Hepatocyte (in vitro differentiated cells): ENCODE results near the gene GATC. TPM values are rescaled to one million over a fixed set of nuclear protein-coding genes. Genes with fewer than 3 reads are reported as not detected.

ENCODE experiments used
- DNase-seq: peaks from one replicate; pipeline ENCODE4 v3.0.0-alpha.2; 2016; ENCODE audit warnings: low spot score
- H2AFZ ChIP-seq: fragments of 200-600 bp; sonication (generic); 2 replicates; pipeline ENCODE4 v1.6.0; 2016; ENCODE audit warnings: antibody characterized with exemption, mild to moderate bottlenecking
- H3K27ac ChIP-seq: fragments of 200-600 bp; sonication (generic); 2 replicates; pipeline ENCODE4 v1.5.1; 2016; ENCODE audit warnings: mild to moderate bottlenecking
- H3K27me3 ChIP-seq: fragments of 200-600 bp; sonication (generic); 2 replicates; pipeline ENCODE4 v1.6.1; 2016
- H3K36me3 ChIP-seq: fragments of 200-600 bp; sonication (generic); replicated peaks from 2 replicates; pipeline ENCODE4 v1.5.1; 2016; ENCODE audit warnings: low read depth; ENCODE audit not compliant: insufficient read depth
- H3K4me1 ChIP-seq: fragments of 200-600 bp; sonication (generic); 2 replicates; pipeline ENCODE4 v1.5.1; 2016; ENCODE audit warnings: mild to moderate bottlenecking, moderate library complexity; ENCODE audit not compliant: insufficient read depth
- H3K4me2 ChIP-seq: fragments of 200-600 bp; sonication (generic); 2 replicates; pipeline ENCODE4 v1.6.0; 2016
- H3K4me3 ChIP-seq: fragments of 200-600 bp; sonication (generic); 2 replicates; pipeline ENCODE4 v1.5.1; 2016; ENCODE audit warnings: mild to moderate bottlenecking
- H3K79me2 ChIP-seq: fragments of 200-600 bp; sonication (generic); 2 replicates; pipeline ENCODE4 v1.6.0; 2017; ENCODE audit warnings: mild to moderate bottlenecking
- H3K9me2 ChIP-seq: fragments of 200-600 bp; sonication (generic); replicated peaks from 2 replicates; pipeline ENCODE4 v1.6.0; 2017; ENCODE audit warnings: mild to moderate bottlenecking; ENCODE audit not compliant: insufficient read depth
- H3K9me3 ChIP-seq: fragments of 200-600 bp; sonication (generic); 2 replicates; pipeline ENCODE4 v1.5.1; 2016; ENCODE audit warnings: low read depth, mild to moderate bottlenecking
- H4K20me1 ChIP-seq: fragments of 200-600 bp; sonication (generic); 2 replicates; pipeline ENCODE4 v1.6.0; 2016; ENCODE audit warnings: mild to moderate bottlenecking; ENCODE audit not compliant: insufficient read depth, poor library complexity, severe bottlenecking
- EZH2 ChIP-seq: fragments of 200-600 bp; sonication (generic); IDR thresholded peaks from 2 replicates; pipeline ENCODE4 v1.6.1; 2016; ENCODE audit warnings: antibody characterized with exemption, mild to moderate bottlenecking, borderline replicate concordance
- EZH2phosphoT487 ChIP-seq: fragments of 200-600 bp; sonication (generic); IDR thresholded peaks from one replicate; pipeline ENCODE4 v1.6.1; 2018; ENCODE audit warnings: antibody characterized with exemption, mild to moderate bottlenecking, low read depth, moderate library complexity; ENCODE audit not compliant: unreplicated experiment, severe bottlenecking
- WGBS: methylation state at CpG from one replicate; pipeline ENCODE4 v1.1.6; 2016; ENCODE audit warnings: low lambda C conversion rate; ENCODE audit errors: missing lambda C conversion rate; 5-methylcytosine and 5-hydroxymethylcytosine counted together
- polyA plus RNA-seq: library from polyadenylated mRNA; unstranded; fragments of >200 nt; fragmentation: Nextera tagmentation; extraction: Ambion mirVana; gene quantifications from 2 replicates; pipeline ENCODE4 v1.2.1, GENCODE V29; 2016
- small RNA-seq: library from RNA; depleted of rRNA; stranded (forward); fragments of <200 nt; gene quantifications from one replicate; pipeline ENCODE3, GENCODE V24; 2014
- total RNA-seq: library from RNA; depleted of rRNA; stranded (reverse); fragments of >200 nt; gene quantifications from 2 replicates; pipeline ENCODE4 v1.2.3, GENCODE V29; 2014
- TF ChIP-seq, protein P1 (sequence below): fragments of 200-600 bp; sonication (generic); IDR thresholded peaks from 2 replicates; pipeline ENCODE4 v1.5.1; 2016; ENCODE audit warnings: antibody characterized with exemption, mild to moderate bottlenecking; ENCODE audit not compliant: poor library complexity

GATC gene
- total and polyA plus RNA-seq, 2 experiments from 2014 or later, result 19.0 to 35.0 TPM

DNA sequence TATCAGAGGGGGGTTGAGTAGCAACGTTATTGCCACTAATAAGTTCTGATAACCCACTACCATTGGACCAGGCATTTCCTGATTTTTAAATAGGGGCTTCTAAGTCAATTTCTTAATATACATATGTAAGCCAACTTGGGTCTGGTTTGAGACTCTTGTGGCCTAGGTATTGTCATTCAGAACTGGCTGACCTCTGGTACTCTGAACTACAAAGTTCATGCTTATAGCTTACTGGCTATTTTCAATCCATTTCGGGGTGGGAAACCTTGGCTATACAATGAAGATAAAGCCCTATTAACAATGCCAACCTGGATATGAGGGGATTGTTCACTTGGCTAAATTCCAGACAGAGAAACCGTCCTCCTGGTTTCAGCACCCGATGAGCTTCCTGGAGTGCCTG lies 58.3 kb downstream of the GATC start:
- no peaks in the 10 kb centered on the region for H3K9me3 ChIP-seq
- H3K79me2 ChIP-seq, result no peaks in the 10 kb centered on the region
- no peaks in the 10 kb centered on the region for H3K9me2 ChIP-seq
- H3K27me3 ChIP-seq, result no peaks in the 10 kb centered on the region
- DNase-seq, result no peak
- no peak overlapping the region for H3K4me2 ChIP-seq
- TF ChIP-seq EZH2phosphoT487 (no peak), EZH2 (no peak)
- TF ChIP-seq, protein P1, sequence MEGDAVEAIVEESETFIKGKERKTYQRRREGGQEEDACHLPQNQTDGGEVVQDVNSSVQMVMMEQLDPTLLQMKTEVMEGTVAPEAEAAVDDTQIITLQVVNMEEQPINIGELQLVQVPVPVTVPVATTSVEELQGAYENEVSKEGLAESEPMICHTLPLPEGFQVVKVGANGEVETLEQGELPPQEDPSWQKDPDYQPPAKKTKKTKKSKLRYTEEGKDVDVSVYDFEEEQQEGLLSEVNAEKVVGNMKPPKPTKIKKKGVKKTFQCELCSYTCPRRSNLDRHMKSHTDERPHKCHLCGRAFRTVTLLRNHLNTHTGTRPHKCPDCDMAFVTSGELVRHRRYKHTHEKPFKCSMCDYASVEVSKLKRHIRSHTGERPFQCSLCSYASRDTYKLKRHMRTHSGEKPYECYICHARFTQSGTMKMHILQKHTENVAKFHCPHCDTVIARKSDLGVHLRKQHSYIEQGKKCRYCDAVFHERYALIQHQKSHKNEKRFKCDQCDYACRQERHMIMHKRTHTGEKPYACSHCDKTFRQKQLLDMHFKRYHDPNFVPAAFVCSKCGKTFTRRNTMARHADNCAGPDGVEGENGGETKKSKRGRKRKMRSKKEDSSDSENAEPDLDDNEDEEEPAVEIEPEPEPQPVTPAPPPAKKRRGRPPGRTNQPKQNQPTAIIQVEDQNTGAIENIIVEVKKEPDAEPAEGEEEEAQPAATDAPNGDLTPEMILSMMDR, result no peak
- 88% methylated on average over 4 of the region's 4 CpGs for WGBS
- no peaks in the 10 kb centered on the region for H3K36me3 ChIP-seq
- no peak overlapping the region for H3K27ac ChIP-seq
- no peak overlapping the region for H2AFZ ChIP-seq
- H3K4me3 ChIP-seq, result no peak overlapping the region
- no peaks in the 10 kb centered on the region for H3K4me1 ChIP-seq
- no peaks in the 10 kb centered on the region for H4K20me1 ChIP-seq

DNA sequence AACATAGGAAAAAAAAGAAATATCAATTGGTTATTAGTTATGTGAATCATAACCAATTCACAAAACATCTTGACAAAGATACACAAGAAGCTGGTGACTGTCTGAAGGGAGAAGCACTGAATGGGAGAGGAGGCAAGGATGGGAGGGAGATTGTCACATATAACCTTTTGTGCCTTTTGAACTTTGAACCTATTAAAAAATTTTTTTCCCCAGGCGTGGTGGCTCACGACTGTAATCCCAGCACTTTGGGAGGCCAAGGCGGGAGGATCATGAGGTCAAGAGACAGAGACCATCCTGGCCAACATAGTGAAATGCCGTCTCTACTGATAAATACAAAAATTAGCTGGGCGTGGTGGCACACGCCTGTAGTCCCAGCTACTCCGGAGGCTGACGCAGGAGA lies 62.3 kb downstream of the GATC start:
- TF ChIP-seq, protein P1, result no peak
- TF ChIP-seq EZH2phosphoT487 (no peak), EZH2 (no peak)
- H3K27ac ChIP-seq, result no peak overlapping the region
- no peaks in the 10 kb centered on the region for H3K4me1 ChIP-seq
- H3K4me3 ChIP-seq, result no peak overlapping the region
- no peaks in the 10 kb centered on the region for H3K36me3 ChIP-seq
- no peaks in the 10 kb centered on the region for H3K79me2 ChIP-seq
- no peak overlapping the region for H3K4me2 ChIP-seq
- 97% methylated on average over 8 of the region's 8 CpGs for WGBS
- H3K27me3 ChIP-seq, result no peaks in the 10 kb centered on the region
- no peaks in the 10 kb centered on the region for H4K20me1 ChIP-seq
- no peaks in the 10 kb centered on the region for H3K9me2 ChIP-seq
- no peaks in the 10 kb centered on the region for H3K9me3 ChIP-seq
- no peak for DNase-seq
- no peak overlapping the region for H2AFZ ChIP-seq

Small RNA genes lying within 50 kb of the gene (small RNA-seq; reads per million reads assigned to genes)
- gene RF00019, result not detected

Other genes starting within 250 kb of the GATC start
- gene RPLP0, start 245.3 kb upstream of the GATC start, total RNA-seq, result 3,730 and 3,982 TPM in 2 replicates
- gene RPLP0, start 245.3 kb upstream of the GATC start, polyA plus RNA-seq, result 775 and 798 TPM in 2 replicates
- 26.7 and 30.4 TPM in 2 replicates for gene PXN, start 180.7 kb upstream of the GATC start, total RNA-seq
- 61.7 and 69.3 TPM in 2 replicates for gene PXN, start 180.7 kb upstream of the GATC start, polyA plus RNA-seq
- gene RNU4-2, start 154.5 kb upstream of the GATC start, total RNA-seq, result under 0.01 TPM in 2 replicates
- not detected in 2 replicates for gene RNU4-2, start 154.5 kb upstream of the GATC start, polyA plus RNA-seq
- gene RNU4-1, start 153.2 kb upstream of the GATC start, total RNA-seq, result under 0.01 TPM in 2 replicates
- not detected in 2 replicates for gene RNU4-1, start 153.2 kb upstream of the GATC start, polyA plus RNA-seq
- 3.9 and 7.7 TPM in 2 replicates for gene SIRT4, start 144.1 kb upstream of the GATC start, total RNA-seq
- 3.0 and 5.5 TPM in 2 replicates for gene SIRT4, start 144.1 kb upstream of the GATC start, polyA plus RNA-seq
- 8.5 and 24.9 TPM in 2 replicates for gene PLA2G1B, start 118.7 kb upstream of the GATC start, total RNA-seq
- gene PLA2G1B, start 118.7 kb upstream of the GATC start, polyA plus RNA-seq, result 14.7 and 18.8 TPM in 2 replicates
- 2.2 and 9.3 TPM in 2 replicates for gene MSI1, start 77.3 kb upstream of the GATC start, total RNA-seq
- 4.4 and 5.6 TPM in 2 replicates for gene MSI1, start 77.3 kb upstream of the GATC start, polyA plus RNA-seq
- 522 and 581 TPM in 2 replicates for gene COX6A1, start 8.3 kb upstream of the GATC start, total RNA-seq
- gene COX6A1, start 8.3 kb upstream of the GATC start, polyA plus RNA-seq, result 964 and 1,059 TPM in 2 replicates
- gene TRIAP1, start 60 bp upstream of the GATC start, total RNA-seq, result 43.6 and 43.8 TPM in 2 replicates
- 42.7 and 53.9 TPM in 2 replicates for gene TRIAP1, start 60 bp upstream of the GATC start, polyA plus RNA-seq
- 157 and 166 TPM in 2 replicates for gene SRSF9, start 23.3 kb downstream of the GATC start, total RNA-seq
- gene SRSF9, start 23.3 kb downstream of the GATC start, polyA plus RNA-seq, result 263 and 312 TPM in 2 replicates
- 383 and 418 TPM in 2 replicates for gene DYNLL1, start 49.7 kb downstream of the GATC start, total RNA-seq
- gene DYNLL1, start 49.7 kb downstream of the GATC start, polyA plus RNA-seq, result 630 and 641 TPM in 2 replicates
- gene COQ5, start 82.7 kb downstream of the GATC start, total RNA-seq, result 37.0 and 41.0 TPM in 2 replicates
- 38.7 and 40.7 TPM in 2 replicates for gene COQ5, start 82.7 kb downstream of the GATC start, polyA plus RNA-seq
- 48.5 and 83.9 TPM in 2 replicates for gene RNF10, start 87.9 kb downstream of the GATC start, total RNA-seq
- gene RNF10, start 87.9 kb downstream of the GATC start, polyA plus RNA-seq, result 128 and 142 TPM in 2 replicates
- 29.3 and 34.0 TPM in 2 replicates for gene POP5, start 135.0 kb downstream of the GATC start, total RNA-seq
- gene POP5, start 135.0 kb downstream of the GATC start, polyA plus RNA-seq, result 51.1 and 54.0 TPM in 2 replicates
- 1.5 TPM in 1 of 2 replicates, not detected in the other for gene CABP1, start 194.2 kb downstream of the GATC start, total RNA-seq
- 0.74 TPM in 1 of 2 replicates, not detected in the other for gene CABP1, start 194.2 kb downstream of the GATC start, polyA plus RNA-seq
- 132 and 135 TPM in 2 replicates for gene MLEC, start 240.7 kb downstream of the GATC start, total RNA-seq
- 210 and 227 TPM in 2 replicates for gene MLEC, start 240.7 kb downstream of the GATC start, polyA plus RNA-seq